HL-60 (cell line): ENCODE measurements around the gene AGMO.

Experiments
- DNase-seq, 2 experiments: peaks; one replicate each; pipeline ENCODE4 v3.0.0-alpha.2; 2010 to 2020; ENCODE audit warnings: low read depth in 1 of 2, low spot score in 1 of 2
- H3K27ac ChIP-seq: fragments of 250-450 bp; sonication (Bioruptor Pico); replicated peaks from 2 replicates; pipeline ENCODE4 v1.5.1; 2020; ENCODE audit warnings: mild to moderate bottlenecking, moderate library complexity
- H3K27me3 ChIP-seq: fragments of 250-450 bp; sonication (Bioruptor Pico); 2 replicates; pipeline ENCODE4 v1.5.1; 2021; ENCODE audit warnings: mild to moderate bottlenecking, moderate library complexity; ENCODE audit not compliant: insufficient read depth, poor library complexity, severe bottlenecking
- H3K4me3 ChIP-seq: replicated peaks from 2 replicates; pipeline ENCODE4 v1.5.1; 2011; ENCODE audit warnings: mild to moderate bottlenecking, control low read depth, low read length; ENCODE audit not compliant: insufficient read depth
- CTCF ChIP-seq: IDR thresholded peaks from one replicate; pipeline ENCODE4 v1.5.1; 2011; ENCODE audit warnings: low read length, control low read depth, inconsistent platforms; ENCODE audit not compliant: insufficient read depth
- GABPA ChIP-seq: IDR thresholded peaks from 2 replicates; pipeline ENCODE4 v1.6.1; 2012; ENCODE audit warnings: low read depth
- POLR2AphosphoS5 ChIP-seq: IDR thresholded peaks from 2 replicates; pipeline ENCODE4 v1.6.1; 2012; ENCODE audit warnings: low read depth
- REST ChIP-seq: IDR thresholded peaks from 2 replicates; pipeline ENCODE4 v1.6.1; 2012; ENCODE audit warnings: low read depth; ENCODE audit not compliant: insufficient replicate concordance
- SPI1 ChIP-seq: IDR thresholded peaks from 2 replicates; pipeline ENCODE4 v1.6.1; 2012; ENCODE audit warnings: low read depth, mild to moderate bottlenecking, borderline replicate concordance

The AGMO gene

GRCh38 chr7:15239801-15240200 lies 322.0 kb downstream of the AGMO start:
- Histone ChIP-seq H3K4me3 (no peak overlapping the region), H3K27ac (peak overlapping the region; percentile 51), H3K27me3 (no peaks in the 10 kb centered on the region)
- TF ChIP-seq SPI1 (no peak), REST (peak; percentile 36), POLR2AphosphoS5 (peak; percentile 23; the same call in 1 of the 2 replicates)
- DNase-seq = peak; percentile 14 to 52

GRCh38 chr7:15236952-15237351 lies 324.9 kb downstream of the AGMO start:
- DNase-seq = peak; percentile 8 to 55
- TF ChIP-seq REST (no peak), POLR2AphosphoS5 (no peak), GABPA (no peak), CTCF (no peak)

GRCh38 chr7:15234431-15234830 lies 327.4 kb downstream of the AGMO start:
- DNase-seq = no peak
- no peak overlapping the region for H3K27ac ChIP-seq
- no peak overlapping the region for H3K4me3 ChIP-seq
- no peaks in the 10 kb centered on the region for H3K27me3 ChIP-seq
- TF ChIP-seq POLR2AphosphoS5 = no peak
- TF ChIP-seq SPI1 = no peak
- no peak for TF ChIP-seq REST
- TF ChIP-seq GABPA = no peak
- TF ChIP-seq CTCF = no peak

More at GRCh38 chr7:15236952-15237351, 324.9 kb downstream of the AGMO start:
- H3K27ac ChIP-seq = peak overlapping the region; percentile 60
- no peaks in the 10 kb centered on the region for H3K27me3 ChIP-seq
- H3K4me3 ChIP-seq = no peak overlapping the region

- no peak for TF ChIP-seq SPI1
- Histone ChIP-seq H3K27me3 (no peaks in the 10 kb centered on the region), H3K4me3 (no peak overlapping the region), H3K27ac (no peak overlapping the region)
- DNase-seq = no peak
Measured at GRCh38 chr7:15228831-15229230, 333.0 kb downstream of the AGMO start.
